HCT116 (cell line): ENCODE measurements around the gene PTPRCAP. TPM values are rescaled to one million over a fixed set of nuclear protein-coding genes. Genes with fewer than 3 reads are reported as not detected.

Source experiments
- ATAC-seq: fragments of 200-7000 bp; cut with Tn5 transposase; 2 replicates; pipeline ENCODE4 v1.9.1; 2020; ENCODE audit warnings: mild to moderate bottlenecking, moderate library complexity
- BruUV-seq: library from RNA; stranded (reverse); fragments of 400-500 nt; replicated peaks from 2 replicates; lab custom pipeline; 2021; lab: Mats Ljungman, UMichigan
- CTCF ChIA-PET: fragments of 300-600 bp; sonication (Branson Sonifier 250); formaldehyde crosslinking; loops from one replicate; lab custom pipeline; 2021; ENCODE audit warnings: antibody characterized with exemption; lab: Charles Lee
- POLR2A ChIA-PET: fragments of 300-600, 350-600 bp; sonication (Branson Sonifier 250); formaldehyde crosslinking; loops from one replicate; lab custom pipeline; 2021; ENCODE audit warnings: antibody characterized with exemption; lab: Charles Lee
- RAD21 ChIA-PET, 2 experiments: fragments of 300-600 bp; sonication (Branson Sonifier 250); formaldehyde crosslinking; loops; one replicate each; lab custom pipeline; 2023; ENCODE audit warnings: low total read pairs in 2 of 2; ENCODE audit not compliant: uncharacterized antibody in 2 of 2, unreplicated experiment in 2 of 2, low non-redundant PET in 1 of 2; lab: Charles Lee
- DNase-seq: peaks from one replicate; pipeline ENCODE4 v3.0.0-alpha.2; 2010; ENCODE audit warnings: low read depth, low spot score
- H2AFZ ChIP-seq: fragments of 200-600 bp; shearing (Covaris generic), sonication (generic); 2 replicates; pipeline ENCODE4 v1.6.1; 2017; ENCODE audit warnings: low read depth, mixed run types, mixed read lengths, antibody characterized with exemption, low read length; ENCODE audit not compliant: poor library complexity, severe bottlenecking
- H3K27ac ChIP-seq: 2 replicates; pipeline ENCODE4 v1.5.1; 2012; ENCODE audit warnings: low read depth, low read length
- H3K27me3 ChIP-seq: fragments of 200-600 bp; sonication (generic); 2 replicates; pipeline ENCODE4 v1.6.1; 2016; ENCODE audit warnings: mixed run types, low read length, mixed read lengths; ENCODE audit not compliant: insufficient read depth
- H3K36me3 ChIP-seq, 2 experiments: fragments of 200-500 bp in 1 of 2; fragments of 200-600 bp in 1 of 2; sonication (Bioruptor generic) in 1 of 2; sonication (generic) in 1 of 2; 2 replicates each; pipeline versions ENCODE4 v1.5.1 to v1.6.1; 2014 to 2016; ENCODE audit warnings: low read length in 2 of 2, inconsistent platforms in 1 of 2, mixed read lengths in 1 of 2, mixed run types in 1 of 2; ENCODE audit not compliant: insufficient read depth in 2 of 2, control insufficient read depth in 1 of 2
- H3K4me1 ChIP-seq, 2 experiments: fragments of 200-600 bp in 1 of 2; sonication (generic) in 1 of 2; 2 replicates each; pipeline versions ENCODE4 v1.5.1 to v1.6.1; 2012 to 2017; ENCODE audit warnings: low read length in 2 of 2, inconsistent platforms in 1 of 2, mild to moderate bottlenecking in 1 of 2, mixed read lengths in 1 of 2, mixed run types in 1 of 2, moderate library complexity in 1 of 2; ENCODE audit not compliant: insufficient read depth in 2 of 2, control insufficient read depth in 1 of 2
- H3K4me2 ChIP-seq: fragments of 200-600 bp; sonication (generic); 2 replicates; pipeline ENCODE4 v1.6.1; 2017; ENCODE audit warnings: mixed run types, low read length, mixed read lengths
- H3K4me3 ChIP-seq, 2 experiments: fragments of 200-600 bp in 1 of 2; sonication (generic) in 1 of 2; replicated peaks in 1 of 2; 2 replicates each; pipeline ENCODE4 v1.5.1; 2011 to 2016; ENCODE audit warnings: low read length in 2 of 2, control low read depth in 1 of 2, low read depth in 1 of 2, mild to moderate bottlenecking in 1 of 2, mixed read lengths in 1 of 2, mixed run types in 1 of 2
- H3K79me2 ChIP-seq: fragments of 200-600 bp; sonication (generic); 2 replicates; pipeline ENCODE4 v1.6.1; 2017; ENCODE audit warnings: mild to moderate bottlenecking, mixed run types, low read length, moderate library complexity, mixed read lengths; ENCODE audit not compliant: insufficient read depth
- H3K9ac ChIP-seq: fragments of 200-600 bp; sonication (generic); 2 replicates; pipeline ENCODE4 v1.6.1; 2016; ENCODE audit warnings: low read length, mixed read lengths
- H3K9me2 ChIP-seq: fragments of 200-600 bp; sonication (generic), shearing (Covaris generic); 2 replicates; pipeline ENCODE4 v1.6.1; 2017; ENCODE audit warnings: mixed run types, mild to moderate bottlenecking, moderate library complexity; ENCODE audit not compliant: insufficient read depth
- H3K9me3 ChIP-seq, 2 experiments: fragments of 200-500 bp in 1 of 2; fragments of 200-600 bp in 1 of 2; sonication (Bioruptor generic) in 1 of 2; sonication (generic) in 1 of 2; 2 replicates each; pipeline ENCODE4 v1.6.1; 2014 to 2017; ENCODE audit warnings: low read length in 2 of 2, mixed read lengths in 2 of 2, inconsistent platforms in 1 of 2, low read depth in 1 of 2, mild to moderate bottlenecking in 1 of 2, mixed run types in 1 of 2, moderate library complexity in 1 of 2; ENCODE audit not compliant: control insufficient read depth in 1 of 2, insufficient read depth in 1 of 2
- H4K20me1 ChIP-seq: fragments of 200-600 bp; sonication (generic), shearing (Covaris generic); 2 replicates; pipeline ENCODE4 v1.6.1; 2017; ENCODE audit warnings: mixed run types, mild to moderate bottlenecking, moderate library complexity; ENCODE audit not compliant: insufficient read depth
- CBX3 ChIP-seq: IDR thresholded peaks from 2 replicates; pipeline ENCODE4 v1.6.1; 2012; ENCODE audit warnings: low read depth
- CTCF ChIP-seq, 3 experiments: fragments of 200-600 bp in 1 of 3; sonication (generic) in 1 of 3; IDR thresholded peaks in 2 of 3; conservative IDR thresholded peaks in 1 of 3; 2 replicates each; pipeline ENCODE4 v1.5.1; 2012 to 2017; ENCODE audit warnings: low read depth in 2 of 3, low read length in 2 of 3, antibody characterized with exemption in 1 of 3, borderline replicate concordance in 1 of 3, control low read depth in 1 of 3, mild to moderate bottlenecking in 1 of 3, mixed read lengths in 1 of 3, mixed run types in 1 of 3, moderate library complexity in 1 of 3; ENCODE audit not compliant: insufficient read depth in 1 of 3
- EZH2phosphoT487 ChIP-seq: fragments of 200-600 bp; IDR thresholded peaks from 2 replicates; pipeline ENCODE4 v1.6.1; 2018; ENCODE audit warnings: antibody characterized with exemption, borderline replicate concordance
- FOSL1 ChIP-seq: IDR thresholded peaks from 2 replicates; pipeline ENCODE4 v1.6.1; 2012; ENCODE audit warnings: low read depth
- JUND ChIP-seq: IDR thresholded peaks from 2 replicates; pipeline ENCODE4 v1.6.1; 2012
- SRF ChIP-seq: IDR thresholded peaks from 2 replicates; pipeline ENCODE4 v1.6.1; 2012; ENCODE audit warnings: low read depth
- ZNF274 ChIP-seq: fragments of 200-500 bp; sonication (Bioruptor generic); IDR thresholded peaks from 2 replicates; pipeline ENCODE4 v1.6.1; 2014; ENCODE audit warnings: mild to moderate bottlenecking, low read depth, low read length, inconsistent platforms
- intact Hi-C: fragments of 100-400 bp; cut with micrococcal nuclease; formaldehyde crosslinking; loops from 2 replicates; pipeline ENCODE4 v1.10.0; 2022
- total RNA-seq: library from RNA; stranded (reverse); gene quantifications from one replicate; pipeline ENCODE4 v1.2.1, GENCODE V29; 2021; ENCODE audit not compliant: unreplicated experiment
- TF ChIP-seq, protein P1 (sequence below): IDR thresholded peaks from 2 replicates; pipeline ENCODE4 v1.6.1; 2012

The PTPRCAP gene
- total RNA-seq, 1 experiment from 2014 or later: 1.4 TPM

- CTCF ChIA-PET: interaction anchor here (1.1 kb wide), 1 partner anchor 11 kb away, joined by 3 read pairs; the partner anchor contains the start of gene PPP1CA
- Histone ChIP-seq H3K4me2 (no peak overlapping the region), H4K20me1 (no peaks in the 10 kb centered on the region), H3K27ac (no peak overlapping the region), H3K36me3 (no peaks in the 10 kb centered on the region), H3K9me3 (no peaks in the 10 kb centered on the region), H3K4me1 (peaks cover 14 to 31% of the 10 kb centered on the region in 2 experiments; a peak in 3 of 4 replicates), H3K79me2 (no peaks in the 10 kb centered on the region), H3K9ac (no peak overlapping the region), H2AFZ (no peak overlapping the region), H3K4me3 (no peak overlapping the region), H3K9me2 (no peaks in the 10 kb centered on the region), H3K27me3 (no peaks in the 10 kb centered on the region)
- intact Hi-C loops: no loop called here
- DNase-seq (no peak), ATAC-seq (no peak)
- POLR2A ChIA-PET: interaction anchor here (1.9 kb wide), 1 partner anchor 11 kb away, joined by 5 read pairs; the partner anchor contains the start of gene PPP1CA
- RAD21 ChIA-PET: interaction anchor here in 1 of 2 experiments (1.4 kb wide), 1 partner anchor 11 kb away, joined by 4 read pairs; the partner anchor contains the start of gene PPP1CA
- TF ChIP-seq, protein P1, sequence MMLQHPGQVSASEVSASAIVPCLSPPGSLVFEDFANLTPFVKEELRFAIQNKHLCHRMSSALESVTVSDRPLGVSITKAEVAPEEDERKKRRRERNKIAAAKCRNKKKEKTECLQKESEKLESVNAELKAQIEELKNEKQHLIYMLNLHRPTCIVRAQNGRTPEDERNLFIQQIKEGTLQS: no peak
- no peak for TF ChIP-seq ZNF274
- TF ChIP-seq CBX3: no peak
- TF ChIP-seq CTCF (IDR thresholded peaks at IDR 0.05 in 2 of 3, conservative IDR thresholded peaks at IDR 0.05 in 1 of 3; ENCODE audit: borderline replicate concordance in 1 of 3, insufficient read depth in 1 of 3, low read depth in 2 of 3, low read length in 2 of 3): no peak
- TF ChIP-seq EZH2phosphoT487: no peak
- no peak for TF ChIP-seq JUND
- no peak for TF ChIP-seq SRF
- no peak for TF ChIP-seq FOSL1
- no TSS peak for BruUV-seq
These were observed 24.8 kb downstream of the PTPRCAP start for GRCh38 chr11:67412495-67413179.
